HCT116 (cell line): ENCODE data around the gene PPM1H. TPM values are rescaled to one million over a fixed set of nuclear protein-coding genes. Genes with fewer than 3 reads are reported as not detected.

Experiments
- ATAC-seq: fragments of 200-7000 bp; cut with Tn5 transposase; 2 replicates; pipeline ENCODE4 v1.9.1; 2020; ENCODE audit warnings: mild to moderate bottlenecking, moderate library complexity
- BruUV-seq: library from RNA; stranded (reverse); fragments of 400-500 nt; replicated peaks from 2 replicates; lab custom pipeline; 2021; lab: Mats Ljungman, UMichigan
- CTCF ChIA-PET: fragments of 300-600 bp; sonication (Branson Sonifier 250); formaldehyde crosslinking; loops from one replicate; lab custom pipeline; 2021; ENCODE audit warnings: antibody characterized with exemption; lab: Charles Lee
- POLR2A ChIA-PET: fragments of 300-600, 350-600 bp; sonication (Branson Sonifier 250); formaldehyde crosslinking; loops from one replicate; lab custom pipeline; 2021; ENCODE audit warnings: antibody characterized with exemption; lab: Charles Lee
- RAD21 ChIA-PET, 2 experiments: fragments of 300-600 bp; sonication (Branson Sonifier 250); formaldehyde crosslinking; loops; one replicate each; lab custom pipeline; 2023; ENCODE audit warnings: low total read pairs in 2 of 2; ENCODE audit not compliant: uncharacterized antibody in 2 of 2, unreplicated experiment in 2 of 2, low non-redundant PET in 1 of 2; lab: Charles Lee
- DNase-seq: peaks from one replicate; pipeline ENCODE4 v3.0.0-alpha.2; 2010; ENCODE audit warnings: low read depth, low spot score
- H2AFZ ChIP-seq: fragments of 200-600 bp; shearing (Covaris generic), sonication (generic); 2 replicates; pipeline ENCODE4 v1.6.1; 2017; ENCODE audit warnings: low read depth, mixed run types, mixed read lengths, antibody characterized with exemption, low read length; ENCODE audit not compliant: poor library complexity, severe bottlenecking
- H3K27ac ChIP-seq: 2 replicates; pipeline ENCODE4 v1.5.1; 2012; ENCODE audit warnings: low read depth, low read length
- H3K27me3 ChIP-seq: fragments of 200-600 bp; sonication (generic); 2 replicates; pipeline ENCODE4 v1.6.1; 2016; ENCODE audit warnings: mixed run types, low read length, mixed read lengths; ENCODE audit not compliant: insufficient read depth
- H3K36me3 ChIP-seq, 2 experiments: fragments of 200-500 bp in 1 of 2; fragments of 200-600 bp in 1 of 2; sonication (Bioruptor generic) in 1 of 2; sonication (generic) in 1 of 2; 2 replicates each; pipeline versions ENCODE4 v1.5.1 to v1.6.1; 2014 to 2016; ENCODE audit warnings: low read length in 2 of 2, inconsistent platforms in 1 of 2, mixed read lengths in 1 of 2, mixed run types in 1 of 2; ENCODE audit not compliant: insufficient read depth in 2 of 2, control insufficient read depth in 1 of 2
- H3K4me1 ChIP-seq, 2 experiments: fragments of 200-600 bp in 1 of 2; sonication (generic) in 1 of 2; 2 replicates each; pipeline versions ENCODE4 v1.5.1 to v1.6.1; 2012 to 2017; ENCODE audit warnings: low read length in 2 of 2, inconsistent platforms in 1 of 2, mild to moderate bottlenecking in 1 of 2, mixed read lengths in 1 of 2, mixed run types in 1 of 2, moderate library complexity in 1 of 2; ENCODE audit not compliant: insufficient read depth in 2 of 2, control insufficient read depth in 1 of 2
- H3K4me2 ChIP-seq: fragments of 200-600 bp; sonication (generic); 2 replicates; pipeline ENCODE4 v1.6.1; 2017; ENCODE audit warnings: mixed run types, low read length, mixed read lengths
- H3K4me3 ChIP-seq, 2 experiments: fragments of 200-600 bp in 1 of 2; sonication (generic) in 1 of 2; replicated peaks in 1 of 2; 2 replicates each; pipeline ENCODE4 v1.5.1; 2011 to 2016; ENCODE audit warnings: low read length in 2 of 2, control low read depth in 1 of 2, low read depth in 1 of 2, mild to moderate bottlenecking in 1 of 2, mixed read lengths in 1 of 2, mixed run types in 1 of 2
- H3K79me2 ChIP-seq: fragments of 200-600 bp; sonication (generic); 2 replicates; pipeline ENCODE4 v1.6.1; 2017; ENCODE audit warnings: mild to moderate bottlenecking, mixed run types, low read length, moderate library complexity, mixed read lengths; ENCODE audit not compliant: insufficient read depth
- H3K9ac ChIP-seq: fragments of 200-600 bp; sonication (generic); 2 replicates; pipeline ENCODE4 v1.6.1; 2016; ENCODE audit warnings: low read length, mixed read lengths
- H3K9me2 ChIP-seq: fragments of 200-600 bp; sonication (generic), shearing (Covaris generic); 2 replicates; pipeline ENCODE4 v1.6.1; 2017; ENCODE audit warnings: mixed run types, mild to moderate bottlenecking, moderate library complexity; ENCODE audit not compliant: insufficient read depth
- H3K9me3 ChIP-seq, 2 experiments: fragments of 200-500 bp in 1 of 2; fragments of 200-600 bp in 1 of 2; sonication (Bioruptor generic) in 1 of 2; sonication (generic) in 1 of 2; 2 replicates each; pipeline ENCODE4 v1.6.1; 2014 to 2017; ENCODE audit warnings: low read length in 2 of 2, mixed read lengths in 2 of 2, inconsistent platforms in 1 of 2, low read depth in 1 of 2, mild to moderate bottlenecking in 1 of 2, mixed run types in 1 of 2, moderate library complexity in 1 of 2; ENCODE audit not compliant: control insufficient read depth in 1 of 2, insufficient read depth in 1 of 2
- H4K20me1 ChIP-seq: fragments of 200-600 bp; sonication (generic), shearing (Covaris generic); 2 replicates; pipeline ENCODE4 v1.6.1; 2017; ENCODE audit warnings: mixed run types, mild to moderate bottlenecking, moderate library complexity; ENCODE audit not compliant: insufficient read depth
- EZH2 ChIP-seq: fragments of 200-600 bp; sonication (generic); IDR thresholded peaks from 2 replicates; pipeline ENCODE4 v1.6.1; 2017; ENCODE audit warnings: antibody characterized with exemption, mixed run types
- JUND ChIP-seq: IDR thresholded peaks from 2 replicates; pipeline ENCODE4 v1.6.1; 2012
- POLR2AphosphoS5 ChIP-seq: IDR thresholded peaks from 2 replicates; pipeline ENCODE4 v1.6.1; 2011; ENCODE audit warnings: mild to moderate bottlenecking, low read depth, low read length, moderate library complexity
- RAD21 ChIP-seq: IDR thresholded peaks from 2 replicates; pipeline ENCODE4 v1.6.1; 2012; ENCODE audit warnings: low read depth, mild to moderate bottlenecking
- REST ChIP-seq: IDR thresholded peaks from 2 replicates; pipeline ENCODE4 v1.6.1; 2012; ENCODE audit warnings: low read depth
- SP1 ChIP-seq: IDR thresholded peaks from 2 replicates; pipeline ENCODE4 v1.6.1; 2012; ENCODE audit warnings: low read depth
- SRF ChIP-seq: IDR thresholded peaks from 2 replicates; pipeline ENCODE4 v1.6.1; 2012; ENCODE audit warnings: low read depth
- YY1 ChIP-seq: IDR thresholded peaks from 2 replicates; pipeline ENCODE4 v1.6.1; 2011; ENCODE audit warnings: low read length, low read depth, moderate library complexity, mild to moderate bottlenecking; ENCODE audit not compliant: insufficient replicate concordance; ENCODE audit errors: extremely low read depth
- intact Hi-C: fragments of 100-400 bp; cut with micrococcal nuclease; formaldehyde crosslinking; loops from 2 replicates; pipeline ENCODE4 v1.10.0; 2022
- total RNA-seq: library from RNA; stranded (reverse); gene quantifications from one replicate; pipeline ENCODE4 v1.2.1, GENCODE V29; 2021; ENCODE audit not compliant: unreplicated experiment
- TF ChIP-seq, protein P1 (sequence below): IDR thresholded peaks from 2 replicates; pipeline ENCODE4 v1.6.1; 2011; ENCODE audit warnings: mild to moderate bottlenecking, low read length, moderate library complexity; ENCODE audit not compliant: insufficient replicate concordance; ENCODE audit errors: extremely low read depth

PPM1H gene
- total RNA-seq, 1 experiment from 2014 or later, result 8.0 TPM

- Histone ChIP-seq H3K4me2 (no peak overlapping the region), H3K4me3 (no peak overlapping the region), H3K9me3 (no peaks in the 10 kb centered on the region), H3K27ac (no peak overlapping the region), H3K27me3 (no peaks in the 10 kb centered on the region), H3K36me3 (no peaks in the 10 kb centered on the region), H3K9ac (no peak overlapping the region), H4K20me1 (no peaks in the 10 kb centered on the region), H3K4me1 (peaks cover 10 to 28% of the 10 kb centered on the region in 2 experiments; a peak in 3 of 4 replicates), H2AFZ (no peak overlapping the region), H3K9me2 (no peaks in the 10 kb centered on the region), H3K79me2 (no peaks in the 10 kb centered on the region)
- BruUV-seq, result no TSS peak
- intact Hi-C loops, result no loop called here
- CTCF ChIA-PET, result no interaction called here
- DNase-seq (no peak), ATAC-seq (no peak)
- POLR2A ChIA-PET, result no interaction called here
- RAD21 ChIA-PET, result no interaction called here
- TF ChIP-seq REST, result no peak
- TF ChIP-seq EZH2, result no peak
- no peak for TF ChIP-seq SRF
Measured at GRCh38 chr12:62698701-62699101, 236.2 kb downstream of the PPM1H start.

- Histone ChIP-seq H3K9ac (no peak overlapping the region), H3K4me1 (peaks cover 10 to 20% of the 10 kb centered on the region in 2 experiments; a peak in 3 of 4 replicates), H3K79me2 (no peaks in the 10 kb centered on the region), H3K9me3 (no peaks in the 10 kb centered on the region), H3K9me2 (no peaks in the 10 kb centered on the region), H3K4me3 (no peak overlapping the region), H4K20me1 (no peaks in the 10 kb centered on the region), H3K36me3 (no peaks in the 10 kb centered on the region), H3K27ac (no peak overlapping the region), H2AFZ (no peak overlapping the region), H3K4me2 (no peak overlapping the region), H3K27me3 (no peaks in the 10 kb centered on the region)
- ChIA-PET CTCF (no interaction called here), POLR2A (no interaction called here), RAD21 (no interaction called here)
- DNase-seq (no peak), ATAC-seq (no peak)
- BruUV-seq, result no TSS peak
- TF ChIP-seq RAD21 (no peak), POLR2AphosphoS5 (no peak), YY1 (no peak), SP1 (no peak), JUND (no peak), SRF (no peak)
- TF ChIP-seq, protein P1, sequence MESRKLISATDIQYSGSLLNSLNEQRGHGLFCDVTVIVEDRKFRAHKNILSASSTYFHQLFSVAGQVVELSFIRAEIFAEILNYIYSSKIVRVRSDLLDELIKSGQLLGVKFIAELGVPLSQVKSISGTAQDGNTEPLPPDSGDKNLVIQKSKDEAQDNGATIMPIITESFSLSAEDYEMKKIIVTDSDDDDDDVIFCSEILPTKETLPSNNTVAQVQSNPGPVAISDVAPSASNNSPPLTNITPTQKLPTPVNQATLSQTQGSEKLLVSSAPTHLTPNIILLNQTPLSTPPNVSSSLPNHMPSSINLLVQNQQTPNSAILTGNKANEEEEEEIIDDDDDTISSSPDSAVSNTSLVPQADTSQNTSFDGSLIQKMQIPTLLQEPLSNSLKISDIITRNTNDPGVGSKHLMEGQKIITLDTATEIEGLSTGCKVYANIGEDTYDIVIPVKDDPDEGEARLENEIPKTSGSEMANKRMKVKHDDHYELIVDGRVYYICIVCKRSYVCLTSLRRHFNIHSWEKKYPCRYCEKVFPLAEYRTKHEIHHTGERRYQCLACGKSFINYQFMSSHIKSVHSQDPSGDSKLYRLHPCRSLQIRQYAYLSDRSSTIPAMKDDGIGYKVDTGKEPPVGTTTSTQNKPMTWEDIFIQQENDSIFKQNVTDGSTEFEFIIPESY, result no peak
- intact Hi-C loops, result no loop called here
Measured at GRCh38 chr12:62697893-62698292, 237.1 kb downstream of the PPM1H start.
